Gastrocnemius medialis (tissue), 4 donors: ENCODE data around the gene ARV1.

ENCODE experiments used
- POLR2A ChIP-seq, 2 donors: fragments of 450-650 bp; IDR thresholded peaks; one replicate each; pipeline ENCODE4 v1.6.1; 2017; ENCODE audit warnings: antibody characterized with exemption in 2 of 2, mild to moderate bottlenecking in 2 of 2, moderate library complexity in 2 of 2
- TF ChIP-seq, protein P1 (sequence below), 5 experiments: fragments of 450-650 bp in 3 of 5; fragments of 200-600 bp in 2 of 5; sonication (generic) in 2 of 5; IDR thresholded peaks in 4 of 5; conservative IDR thresholded peaks in 1 of 5; 1 replicate in 4 of 5; 2 replicates in 1 of 5; pipeline ENCODE4 v1.5.1; 2016 to 2019; ENCODE audit warnings: antibody characterized with exemption in 5 of 5, mild to moderate bottlenecking in 3 of 5, moderate library complexity in 3 of 5

DNA sequence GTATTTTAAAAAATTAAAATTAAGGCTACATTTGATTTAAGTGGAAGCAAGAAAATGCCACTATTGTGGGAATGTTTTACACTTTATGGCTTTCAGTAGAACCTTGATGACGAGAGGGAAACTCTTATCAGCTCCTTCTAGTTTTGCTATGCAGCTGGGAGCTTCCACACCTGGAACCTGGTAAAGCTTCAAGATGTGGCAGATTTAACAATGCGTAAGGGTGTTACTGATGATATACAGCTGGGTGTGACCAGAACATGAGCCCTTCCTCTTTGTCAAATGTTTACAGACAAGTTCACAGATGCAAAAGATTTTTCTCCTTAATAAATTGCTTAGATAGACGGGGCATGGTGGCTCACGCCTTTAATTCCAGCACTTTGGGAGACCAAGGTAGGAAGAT is 20.5 kb upstream of the ARV1 start:
- TF ChIP-seq, protein P1, sequence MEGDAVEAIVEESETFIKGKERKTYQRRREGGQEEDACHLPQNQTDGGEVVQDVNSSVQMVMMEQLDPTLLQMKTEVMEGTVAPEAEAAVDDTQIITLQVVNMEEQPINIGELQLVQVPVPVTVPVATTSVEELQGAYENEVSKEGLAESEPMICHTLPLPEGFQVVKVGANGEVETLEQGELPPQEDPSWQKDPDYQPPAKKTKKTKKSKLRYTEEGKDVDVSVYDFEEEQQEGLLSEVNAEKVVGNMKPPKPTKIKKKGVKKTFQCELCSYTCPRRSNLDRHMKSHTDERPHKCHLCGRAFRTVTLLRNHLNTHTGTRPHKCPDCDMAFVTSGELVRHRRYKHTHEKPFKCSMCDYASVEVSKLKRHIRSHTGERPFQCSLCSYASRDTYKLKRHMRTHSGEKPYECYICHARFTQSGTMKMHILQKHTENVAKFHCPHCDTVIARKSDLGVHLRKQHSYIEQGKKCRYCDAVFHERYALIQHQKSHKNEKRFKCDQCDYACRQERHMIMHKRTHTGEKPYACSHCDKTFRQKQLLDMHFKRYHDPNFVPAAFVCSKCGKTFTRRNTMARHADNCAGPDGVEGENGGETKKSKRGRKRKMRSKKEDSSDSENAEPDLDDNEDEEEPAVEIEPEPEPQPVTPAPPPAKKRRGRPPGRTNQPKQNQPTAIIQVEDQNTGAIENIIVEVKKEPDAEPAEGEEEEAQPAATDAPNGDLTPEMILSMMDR (IDR thresholded peaks at IDR 0.05 in 4 of 5, conservative IDR thresholded peaks at IDR 0.05 in 1 of 5), result no peak
- TF ChIP-seq POLR2A (IDR thresholded peaks at IDR 0.05), result no peak
